HG03039 (cell line): ENCODE results near the gene CKS2.

Source experiments
- ATAC-seq: cut with Tn5 transposase; IDR thresholded peaks from one replicate; pipeline ENCODE4 v1.9.1; 2021; ENCODE audit warnings: mild to moderate bottlenecking, moderate library complexity; ENCODE audit not compliant: unreplicated experiment

CKS2 gene

DNA sequence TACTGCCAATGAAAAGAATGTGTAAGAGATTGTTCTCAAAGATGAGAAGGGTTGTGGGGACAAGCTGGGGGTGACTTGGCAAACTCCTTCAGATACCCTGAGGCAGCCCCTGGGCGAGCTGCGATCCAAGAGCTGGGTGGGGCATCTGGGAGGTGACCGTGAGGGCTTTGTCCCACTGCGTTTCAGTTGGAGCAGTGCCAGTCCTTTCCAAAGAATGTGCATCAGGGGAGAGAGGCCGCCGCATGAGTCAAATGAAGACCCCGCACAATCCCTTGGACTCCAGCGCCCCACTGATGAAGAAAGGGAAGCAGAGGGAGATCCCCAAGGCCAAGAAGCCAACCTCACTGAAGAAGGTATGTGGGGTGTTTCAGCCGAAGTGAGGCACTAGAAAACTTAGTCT lies 35.7 kb downstream of the CKS2 start:
- ATAC-seq: no peak

DNA sequence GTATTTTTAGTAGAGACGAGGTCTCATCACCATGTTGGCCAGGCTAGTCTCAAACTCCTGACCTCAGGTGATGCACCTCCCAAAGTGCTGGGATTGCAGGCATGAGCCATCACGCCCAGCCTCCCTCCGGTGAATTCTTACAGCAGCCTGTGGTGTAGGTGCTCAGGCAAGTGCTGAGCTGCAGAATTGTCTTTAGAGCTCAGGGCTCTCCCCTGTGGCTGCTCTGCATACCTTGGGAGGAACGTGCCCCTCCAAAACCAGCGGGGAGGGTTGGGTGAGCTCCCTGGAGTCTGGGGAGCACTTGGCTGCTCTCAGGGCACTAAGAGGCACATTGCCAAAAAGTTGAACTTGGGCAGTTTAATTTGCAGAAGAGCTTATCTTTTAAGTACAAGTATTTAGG lies 36.7 kb downstream of the CKS2 start:
- ATAC-seq: no peak

DNA sequence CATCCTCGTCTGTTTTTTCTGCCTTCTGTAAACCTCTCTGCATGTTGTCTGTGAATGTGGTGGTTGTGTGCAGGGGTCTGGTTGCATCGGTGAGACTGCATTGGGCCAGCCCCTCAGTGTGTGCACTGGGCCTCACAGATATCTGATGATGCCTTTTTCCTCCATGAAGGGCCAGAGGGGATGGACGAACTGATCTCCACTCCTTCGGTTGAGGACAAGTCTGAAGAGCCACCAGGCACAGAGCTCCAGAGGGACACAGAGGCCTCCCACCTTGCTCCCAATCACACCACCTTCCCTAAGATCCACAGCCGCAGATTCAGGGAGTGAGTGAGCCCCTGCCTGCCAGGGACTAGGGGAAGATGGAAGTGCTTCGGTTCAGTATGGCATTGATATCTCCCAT lies 38.6 kb downstream of the CKS2 start:
- ATAC-seq: no peak

DNA sequence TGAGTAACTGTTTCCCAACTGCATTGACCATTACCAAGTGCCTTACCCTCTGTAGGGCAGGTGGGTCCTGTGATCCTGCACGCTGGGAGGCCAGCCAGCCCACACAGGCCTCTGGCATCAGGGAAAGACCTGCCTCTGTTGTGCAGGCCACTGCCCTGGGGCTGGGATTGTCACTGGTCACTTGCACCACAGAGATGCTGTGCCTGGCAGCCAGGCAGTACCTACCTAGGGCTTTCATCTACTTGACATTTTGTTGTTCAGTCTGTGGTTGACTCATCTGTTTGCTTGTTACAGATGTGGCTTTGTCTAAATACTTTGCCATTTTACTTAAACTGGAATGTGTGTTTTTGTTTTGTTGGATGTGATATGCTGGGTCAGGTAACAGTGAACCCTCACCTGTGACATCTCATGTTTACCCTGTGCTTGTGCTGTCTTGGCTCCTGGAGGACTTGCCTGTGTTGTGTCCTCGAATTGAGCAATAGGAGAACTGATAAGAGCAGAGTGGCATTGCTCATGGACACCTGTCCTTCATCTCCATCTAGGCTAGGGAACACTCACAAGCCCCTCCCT lies 40.1 kb downstream of the CKS2 start:
- no peak for ATAC-seq

DNA sequence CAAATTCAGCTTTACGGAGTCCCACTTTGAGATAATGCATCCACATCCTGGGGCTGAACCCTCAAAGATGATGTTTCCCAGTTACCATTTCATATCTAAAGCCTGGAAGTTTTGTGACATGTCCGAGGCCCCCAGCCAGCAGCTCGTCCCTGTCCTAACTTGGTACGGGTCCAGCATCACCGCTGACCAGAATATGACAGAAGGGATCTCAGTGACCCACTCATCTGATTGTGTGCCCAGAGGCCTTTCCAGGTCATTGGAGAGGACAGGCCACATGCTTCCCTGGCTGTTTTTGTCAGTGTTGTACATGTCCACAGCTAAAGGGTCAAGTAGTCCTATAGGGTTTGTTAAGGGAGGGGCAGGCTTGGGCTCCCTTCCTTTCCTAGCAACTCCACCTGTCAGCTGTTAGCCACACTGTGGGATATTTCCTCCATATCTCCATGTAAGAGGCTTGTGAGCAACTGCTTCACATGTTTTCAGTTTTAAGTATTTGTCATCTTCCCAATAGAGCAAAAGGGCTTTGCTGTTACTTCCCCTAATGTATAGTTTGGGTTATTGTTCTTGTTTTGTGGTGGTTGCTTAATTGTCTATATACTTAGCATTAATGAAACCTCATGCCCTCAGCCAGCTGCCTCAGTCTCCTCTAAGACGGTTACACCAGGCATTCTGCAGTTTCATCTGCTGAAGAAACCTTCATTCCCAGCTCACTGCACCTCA lies 40.7 kb downstream of the CKS2 start:
- ATAC-seq: no peak

DNA sequence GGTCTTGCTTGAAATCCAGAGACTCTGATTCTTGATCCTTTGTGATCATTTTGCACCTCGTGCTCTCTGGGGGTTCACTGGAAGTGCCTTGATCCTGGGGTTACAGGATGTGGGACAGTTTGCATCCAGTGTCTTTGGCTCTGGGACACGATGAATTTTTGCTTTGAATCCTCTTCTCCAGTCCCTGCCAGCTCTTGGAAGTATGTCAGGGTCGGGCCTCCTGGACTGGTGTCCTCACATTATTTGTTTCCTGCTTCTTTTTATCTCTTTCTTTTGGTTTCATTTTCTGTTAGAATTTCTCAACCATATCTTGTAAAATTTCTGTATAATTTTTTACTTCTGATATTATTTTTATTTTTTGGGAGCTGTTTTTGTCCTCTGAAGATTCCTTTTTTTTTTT lies 41.5 kb downstream of the CKS2 start:
- no peak for ATAC-seq

DNA sequence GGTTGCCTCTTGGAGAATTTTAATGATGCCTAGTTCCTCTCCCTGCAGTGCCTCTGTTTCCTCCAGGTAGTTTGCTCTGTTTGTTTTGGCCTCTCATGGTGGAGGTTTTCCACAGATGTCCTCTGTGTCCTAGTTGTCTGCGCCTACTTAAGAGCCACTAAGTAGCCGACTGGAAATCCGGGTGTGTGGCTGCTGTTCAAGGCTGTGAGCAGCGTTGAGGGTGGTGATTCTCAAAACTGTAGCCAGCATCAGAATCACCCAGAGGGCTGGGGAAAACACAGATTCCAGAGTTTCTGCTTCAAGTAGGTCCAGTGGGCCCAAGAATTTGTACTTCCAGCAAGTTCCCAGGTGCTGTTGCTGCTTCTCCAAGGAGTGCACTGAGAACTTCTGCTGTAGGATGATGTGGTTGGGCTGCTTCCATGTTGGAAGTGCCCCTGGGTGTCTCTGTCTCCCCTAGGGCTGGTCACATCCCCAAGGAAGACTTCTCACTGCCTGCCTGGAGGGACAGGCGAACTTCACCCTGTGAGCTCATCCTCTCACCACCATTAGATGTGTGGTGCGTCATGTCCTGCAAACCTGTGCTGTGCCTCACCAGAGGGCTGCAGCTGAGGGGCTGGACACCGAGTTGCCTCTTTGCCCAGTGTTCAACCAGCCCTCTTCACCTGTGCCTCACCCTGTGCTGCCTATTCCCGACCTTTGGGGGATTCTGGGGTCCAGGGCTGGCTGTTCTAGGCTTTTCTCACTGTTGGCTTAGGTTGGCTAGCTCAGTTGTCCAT lies 42.1 kb downstream of the CKS2 start:
- ATAC-seq: no peak

DNA sequence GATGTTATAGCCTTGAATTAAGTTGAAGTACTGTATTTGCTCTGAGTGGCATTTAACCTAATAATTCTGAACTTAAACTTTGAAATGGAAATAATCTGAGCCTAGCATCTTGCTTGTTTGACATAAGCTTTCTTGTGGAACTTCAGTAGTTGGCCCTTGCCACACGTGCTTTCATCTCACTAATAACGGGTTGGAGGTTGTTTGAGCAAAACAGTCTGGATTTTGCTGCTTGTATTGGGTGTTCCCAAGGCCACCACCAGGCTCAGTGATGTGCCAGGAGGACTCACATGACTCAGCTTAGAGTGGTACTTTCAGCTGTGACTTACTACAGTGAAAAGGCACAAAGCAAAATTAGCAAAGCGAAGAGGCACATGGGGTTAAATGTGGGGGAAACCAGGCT lies 43.0 kb downstream of the CKS2 start:
- ATAC-seq: no peak

DNA sequence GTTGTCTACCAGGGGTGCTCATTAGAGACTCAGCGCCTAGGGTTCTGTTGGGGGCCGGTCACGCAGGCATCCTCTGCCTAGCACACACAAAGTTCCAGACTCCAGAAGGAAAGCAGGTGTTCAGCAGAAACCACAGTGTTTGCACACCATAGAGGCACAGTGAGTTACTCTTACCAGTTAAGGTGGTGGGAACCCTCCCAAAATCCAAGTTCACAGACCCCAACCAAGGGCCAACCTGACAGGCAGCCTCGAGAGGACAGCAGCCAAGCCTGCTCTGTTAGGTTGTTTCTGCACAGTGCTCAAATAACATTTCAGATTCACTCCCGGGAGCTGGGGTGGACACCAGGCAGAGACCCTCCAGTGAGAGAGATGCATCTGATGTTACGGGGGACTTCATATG lies 43.5 kb downstream of the CKS2 start:
- no peak for ATAC-seq

DNA sequence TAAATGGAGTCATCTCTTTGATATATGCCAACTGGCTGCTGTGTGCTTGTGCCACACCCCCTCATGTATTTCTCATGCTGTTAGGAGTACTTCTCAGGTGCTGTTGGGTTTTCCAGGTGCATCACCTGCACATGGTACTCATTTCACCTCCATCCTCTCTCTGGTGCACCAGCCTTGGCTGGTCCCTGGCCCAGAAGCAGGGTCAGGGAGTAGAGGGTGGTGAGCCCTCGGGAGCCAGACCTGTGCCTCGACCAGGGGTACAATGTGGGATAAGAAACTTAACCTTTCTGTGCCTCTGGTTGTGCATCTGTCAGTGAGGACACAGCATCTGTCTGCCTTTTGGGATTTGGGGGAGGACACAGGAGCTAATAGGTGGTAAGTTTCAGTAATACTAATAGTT lies 45.8 kb downstream of the CKS2 start:
- ATAC-seq: no peak

DNA sequence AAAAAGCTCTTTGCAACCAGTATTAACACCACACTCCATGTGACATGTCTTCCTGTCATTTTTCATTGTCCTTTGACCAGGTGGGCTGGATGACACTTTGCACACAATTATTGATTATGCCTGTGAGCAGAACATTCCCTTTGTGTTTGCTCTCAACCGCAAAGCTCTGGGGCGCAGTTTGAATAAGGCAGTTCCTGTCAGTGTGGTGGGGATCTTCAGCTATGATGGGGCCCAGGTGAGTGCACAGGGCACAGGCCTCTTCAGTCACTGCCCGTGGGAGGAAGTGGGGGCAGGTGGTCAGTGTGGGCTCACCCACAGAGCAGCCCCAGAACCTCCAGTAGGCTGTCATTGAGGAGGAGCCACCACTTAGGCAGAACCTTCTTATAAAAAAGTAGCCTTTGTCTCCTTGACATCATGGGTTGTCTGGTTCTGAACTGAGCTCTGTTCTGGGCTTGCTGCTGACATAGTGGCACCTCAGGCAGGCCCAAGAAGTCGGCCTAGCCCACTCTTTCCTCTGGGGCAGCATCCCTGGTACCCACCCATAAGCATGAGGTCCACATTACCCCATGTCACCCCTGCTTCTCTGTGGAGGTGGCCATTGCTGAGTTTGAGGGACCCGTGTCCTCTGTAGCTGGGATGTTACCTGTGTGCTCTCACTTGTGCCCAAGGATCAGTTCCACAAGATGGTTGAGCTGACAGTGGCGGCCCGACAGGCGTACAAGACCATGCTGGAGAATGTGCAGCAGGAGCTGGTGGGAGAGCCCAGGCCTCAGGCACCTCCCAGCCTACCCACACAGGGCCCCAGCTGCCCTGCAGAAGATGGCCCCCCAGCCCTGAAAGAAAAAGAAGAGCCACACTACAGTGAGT lies 46.6 kb downstream of the CKS2 start:
- no peak for ATAC-seq

DNA sequence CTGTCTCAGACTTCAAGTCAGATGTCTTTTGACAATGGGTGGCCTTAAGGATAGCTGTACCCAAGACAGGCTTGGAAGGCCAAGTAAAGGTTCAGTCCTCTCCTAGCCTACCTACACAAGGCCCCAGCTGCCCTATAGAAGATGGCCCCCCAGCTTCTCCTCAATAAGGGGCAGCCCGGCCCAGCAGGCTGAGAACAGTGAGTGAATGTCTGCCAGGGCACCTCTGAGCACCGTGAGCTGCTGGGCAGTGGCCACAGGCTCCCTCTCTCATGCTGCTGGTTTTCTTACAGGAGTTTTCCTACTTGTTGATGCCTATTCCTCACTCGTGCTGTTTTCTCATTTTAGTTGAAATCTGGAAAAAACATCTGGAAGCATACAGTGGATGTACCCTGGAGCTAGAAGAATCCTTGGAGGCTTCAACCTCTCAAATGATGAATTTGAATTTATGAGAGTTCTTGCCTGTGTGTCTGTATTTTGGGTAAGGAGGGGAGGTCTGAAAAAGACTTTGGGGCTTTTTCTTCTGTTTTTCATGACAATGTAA lies 47.5 kb downstream of the CKS2 start:
- ATAC-seq: no peak

DNA sequence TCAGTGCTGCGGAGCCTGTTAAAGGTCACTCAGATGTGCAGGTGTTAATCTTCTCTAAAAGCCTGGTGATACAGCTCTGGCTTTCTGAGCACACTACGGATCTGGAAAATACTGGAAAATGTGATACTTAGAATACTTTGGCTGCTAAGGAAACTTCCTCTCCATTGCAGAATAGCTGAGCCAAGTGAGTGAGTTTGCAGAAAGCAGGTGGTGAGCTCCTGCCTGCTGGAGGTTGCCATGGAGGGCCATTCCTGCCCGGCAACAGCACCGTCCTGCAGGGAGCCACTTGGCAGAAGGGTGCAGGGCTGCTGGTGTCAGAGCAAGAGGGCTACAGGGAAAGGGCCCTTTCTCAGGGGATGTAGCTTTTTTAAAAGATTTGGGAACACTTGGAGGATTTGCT lies 48.0 kb downstream of the CKS2 start:
- no peak for ATAC-seq

DNA sequence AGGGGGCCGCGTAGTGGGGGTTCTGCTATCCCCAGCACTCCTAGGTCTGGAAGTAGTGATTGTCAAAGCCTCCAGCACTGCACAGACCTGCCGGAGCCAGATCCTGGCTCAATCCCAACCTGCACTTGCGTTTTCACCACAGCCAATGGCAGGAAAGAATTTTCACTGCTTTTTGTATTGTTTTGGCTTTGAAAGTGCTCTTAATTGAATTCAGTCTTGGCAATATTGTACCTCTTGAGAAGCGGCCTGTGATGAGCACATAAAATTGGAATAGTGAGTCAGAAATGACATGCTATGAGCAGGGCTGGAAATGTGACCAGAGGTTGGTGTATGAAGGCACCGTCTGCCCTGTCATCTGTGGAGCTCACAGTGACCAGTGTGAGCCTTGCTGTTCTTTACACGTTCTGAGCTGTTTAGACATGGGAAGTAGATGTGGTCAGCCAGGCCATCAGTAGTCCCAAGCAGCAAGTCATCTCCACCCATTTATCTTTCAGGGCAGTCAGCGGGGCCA lies 48.8 kb downstream of the CKS2 start:
- no peak for ATAC-seq

DNA sequence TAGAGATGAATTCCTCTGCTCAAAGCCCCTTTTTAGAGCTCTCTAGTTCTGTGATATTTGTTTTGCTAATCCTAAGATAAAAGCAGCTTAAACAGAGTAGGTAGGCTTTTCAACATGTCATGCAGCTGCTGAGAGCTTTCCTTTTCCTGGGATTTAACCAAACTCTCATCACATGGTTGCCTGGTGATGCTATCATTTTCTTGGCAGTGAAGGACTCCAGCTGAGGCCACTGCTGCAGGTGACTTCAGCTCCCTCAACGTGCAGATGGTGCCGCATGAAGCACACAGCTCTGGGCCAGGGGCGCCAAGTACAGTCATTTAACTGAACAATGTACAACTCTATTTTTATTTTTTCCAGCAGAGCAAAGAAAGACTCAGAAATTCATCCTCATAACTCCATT lies 49.5 kb downstream of the CKS2 start:
- ATAC-seq: no peak

DNA sequence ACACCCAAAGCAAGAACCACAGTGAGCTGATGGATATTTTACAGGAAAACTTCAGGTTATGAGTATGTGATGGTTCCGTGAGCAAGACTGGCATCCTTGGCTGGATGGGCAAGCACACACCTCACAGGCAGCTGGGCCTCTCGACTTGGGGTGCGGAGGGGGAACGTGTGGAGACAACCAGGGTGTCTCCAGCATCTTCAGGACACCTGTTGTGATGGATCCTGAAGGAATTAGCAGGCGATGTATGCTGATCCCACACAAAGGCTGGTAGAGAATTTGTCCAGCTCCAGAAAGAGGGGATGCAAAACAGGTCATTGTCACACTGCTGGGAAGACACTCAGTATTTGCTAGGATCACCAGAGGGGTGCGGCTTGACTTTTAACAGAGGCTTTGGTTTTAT lies 50.0 kb downstream of the CKS2 start:
- no peak for ATAC-seq

DNA sequence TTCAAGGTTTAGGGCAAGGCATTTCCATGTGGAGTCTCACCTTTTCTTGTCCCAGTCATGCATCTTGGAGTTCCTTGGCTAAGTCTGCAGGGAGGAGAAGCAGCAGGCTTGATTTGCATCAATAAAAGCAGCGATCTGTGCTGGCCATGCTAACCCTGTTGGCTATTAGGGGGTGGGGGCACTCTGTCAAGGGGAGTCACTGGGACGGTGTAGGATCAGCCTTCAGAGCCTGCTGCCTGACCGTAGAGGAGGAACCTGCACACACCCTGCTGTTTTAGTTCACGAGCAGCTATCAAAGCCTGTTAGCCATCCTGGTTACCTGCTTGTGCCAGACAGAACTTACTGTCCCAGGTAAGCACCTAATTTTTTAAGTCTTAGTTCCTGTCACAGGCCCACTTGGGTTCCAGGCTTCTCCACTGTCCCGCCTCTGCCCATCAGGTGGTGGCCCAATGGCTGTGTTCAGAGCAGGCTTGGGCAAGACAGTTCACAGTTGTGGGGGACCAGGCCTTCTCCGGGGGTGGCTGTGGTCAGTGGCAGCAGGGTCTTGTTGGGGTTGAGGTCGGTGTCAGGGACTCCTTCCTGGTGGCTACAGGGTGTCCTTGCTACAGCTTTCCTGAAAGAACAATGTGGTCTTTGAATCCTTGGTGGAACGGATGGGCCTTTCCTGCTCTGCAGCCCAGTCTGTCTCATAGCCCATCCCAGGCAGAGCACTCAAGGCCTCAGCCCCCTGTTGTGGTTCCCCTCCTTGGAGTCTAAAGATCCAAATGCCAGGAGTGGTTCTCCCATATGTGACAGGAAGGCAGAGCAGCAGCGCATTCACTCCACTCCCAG lies 51.0 kb downstream of the CKS2 start:
- ATAC-seq: no peak

DNA sequence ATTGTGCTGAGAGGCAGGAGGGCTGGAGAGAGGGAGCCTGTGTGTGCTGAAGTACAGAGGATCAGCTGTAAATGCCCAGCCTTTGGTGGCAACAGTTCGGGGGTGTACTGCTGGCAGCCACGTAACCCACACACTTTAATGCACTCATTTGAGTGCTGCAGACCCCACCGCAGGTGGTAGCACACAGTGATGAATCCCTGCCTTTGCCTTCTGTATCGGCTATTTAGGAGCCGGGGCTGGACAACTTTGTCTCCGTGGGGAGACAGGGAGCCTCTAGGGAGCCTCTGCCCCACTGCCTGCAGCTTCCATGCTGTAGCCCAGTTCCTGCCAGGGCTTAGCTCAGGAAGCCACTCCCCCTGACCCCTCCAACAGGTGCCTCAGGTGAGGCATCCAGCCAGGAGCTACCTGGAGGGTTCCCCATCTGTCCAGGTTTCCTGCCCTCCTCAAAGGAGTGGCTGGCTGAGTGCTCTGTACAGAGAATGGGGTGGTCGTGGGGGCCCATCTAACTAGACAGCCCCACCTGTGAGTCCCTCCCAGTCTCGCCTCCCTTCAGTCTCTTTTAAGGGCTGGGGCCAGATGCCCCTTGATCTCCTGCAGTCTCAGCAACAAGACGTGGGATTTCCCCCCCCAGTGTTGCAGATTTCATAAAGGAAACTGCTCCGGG lies 51.8 kb downstream of the CKS2 start:
- no peak for ATAC-seq

DNA sequence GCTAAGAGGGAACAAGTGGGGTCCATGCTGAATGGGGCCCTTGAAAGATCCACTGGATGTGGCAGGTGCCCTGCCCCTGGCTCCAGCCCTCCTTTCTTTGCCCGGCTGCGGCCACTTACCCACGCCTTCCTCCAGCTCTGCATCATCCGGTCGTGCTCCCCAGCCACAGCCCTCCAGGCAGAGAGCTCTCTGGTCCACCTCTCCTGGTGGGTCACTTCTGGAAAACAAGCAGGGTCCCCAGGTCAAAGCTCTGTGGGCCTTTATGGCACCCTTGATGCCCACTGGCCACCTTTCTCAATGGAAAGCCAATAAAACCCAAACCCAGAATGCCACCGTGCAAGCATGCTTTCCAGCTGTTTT lies 52.3 kb downstream of the CKS2 start:
- ATAC-seq: no peak
